GM12878 (cell line): ENCODE results near the gene CWC25. TPM values are rescaled to one million over a fixed set of nuclear protein-coding genes. Genes with fewer than 3 reads are reported as not detected.

Experiments used
- ASH2L ChIP-seq: fragments of 300-600, 200-600 bp; sonication (generic); IDR thresholded peaks from 2 replicates; pipeline ENCODE4 v1.6.1; 2017; ENCODE audit warnings: low read depth, mild to moderate bottlenecking, borderline replicate concordance
- CEBPB ChIP-seq, 2 experiments: fragments of 150-350 bp in 1 of 2; IDR thresholded peaks; 2 replicates each; pipeline ENCODE4 v1.6.1; 2012 to 2014; ENCODE audit warnings: low read depth in 2 of 2, low read length in 2 of 2, borderline replicate concordance in 1 of 2, inconsistent platforms in 1 of 2
- DPF2 ChIP-seq: fragments of 450-650 bp; IDR thresholded peaks from 2 replicates; pipeline ENCODE4 v1.6.1; 2017; ENCODE audit warnings: mild to moderate bottlenecking
- FOXM1 ChIP-seq: IDR thresholded peaks from 2 replicates; pipeline ENCODE4 v1.6.1; 2012; ENCODE audit warnings: low read depth, mild to moderate bottlenecking, inconsistent platforms, low read length, moderate library complexity
- MTA3 ChIP-seq: IDR thresholded peaks from 2 replicates; pipeline ENCODE4 v1.6.1; 2012; ENCODE audit warnings: low read length, inconsistent platforms, borderline replicate concordance
- NFYA ChIP-seq: IDR thresholded peaks from 2 replicates; pipeline ENCODE4 v1.6.1; 2011; ENCODE audit warnings: low read depth, mild to moderate bottlenecking, low read length, improper control_type of control experiment, borderline replicate concordance
- NFYB ChIP-seq: IDR thresholded peaks from 2 replicates; pipeline ENCODE4 v1.6.1; 2011; ENCODE audit warnings: low read depth, mild to moderate bottlenecking, low read length, improper control_type of control experiment, moderate library complexity; ENCODE audit not compliant: insufficient read depth
- RCOR1 ChIP-seq: conservative IDR thresholded peaks from 2 replicates; pipeline ENCODE4 v1.6.1; 2012; ENCODE audit warnings: low read depth, low read length, improper control_type of control experiment
- RELA ChIP-seq: fragments of 450-650 bp; IDR thresholded peaks from 2 replicates; pipeline ENCODE4 v1.8.0; 2014; ENCODE audit warnings: borderline replicate concordance; ENCODE audit not compliant: partially characterized antibody
- SIX5 ChIP-seq: IDR thresholded peaks from 2 replicates; pipeline ENCODE4 v1.6.1; 2011; ENCODE audit warnings: mild to moderate bottlenecking, low read depth, low read length, moderate library complexity; ENCODE audit not compliant: severe bottlenecking
- TAF1 ChIP-seq: IDR thresholded peaks from 2 replicates; pipeline ENCODE4 v1.6.1; 2011; ENCODE audit warnings: mild to moderate bottlenecking, low read depth, low read length, borderline replicate concordance
- TBL1XR1 ChIP-seq: IDR thresholded peaks from 2 replicates; pipeline ENCODE4 v1.6.1; 2012; ENCODE audit warnings: low read depth, low read length, improper control_type of control experiment
- WRNIP1 ChIP-seq: IDR thresholded peaks from 2 replicates; pipeline ENCODE4 v1.6.1; 2011; ENCODE audit warnings: low read depth, low read length, improper control_type of control experiment, borderline replicate concordance
- ZNF24 ChIP-seq: fragments of 450-650 bp; IDR thresholded peaks from 2 replicates; pipeline ENCODE4 v1.6.1; 2017; ENCODE audit warnings: antibody characterized with exemption, mild to moderate bottlenecking
- polyA plus RNA-seq, 11 experiments: library from polyadenylated mRNA; depleted of rRNA in 4 of 11; unstranded in 6 of 11; stranded (reverse) in 5 of 11; fragments of >200 nt; fragmentation: Nextera tagmentation in 4 of 11; fragmentation: Illumina TruSeq in 1 of 11; extraction: Ambion mirVana in 4 of 11; extraction: Trizol in 1 of 11; gene quantifications; 1 replicate in 1 of 11; 2 replicates in 10 of 11; pipeline versions ENCODE4 v1.2.1 to v1.2.3, GENCODE V29; 2011 to 2016; ENCODE audit warnings: inconsistent platforms in 2 of 11, missing spikeins in 2 of 11, low read depth in 1 of 11
- total RNA-seq, 4 experiments: library from RNA; depleted of rRNA in 3 of 4; stranded (reverse); fragments of >200 nt in 3 of 4; fragmentation: Illumina TruSeq in 1 of 4; extraction: Trizol in 1 of 4; gene quantifications; 2 replicates each; pipeline versions ENCODE4 v1.2.1 to v1.2.3, GENCODE V29; 2013 to 2021
- TF ChIP-seq, protein P1 (sequence below): IDR thresholded peaks from 2 replicates; pipeline ENCODE4 v1.6.1; 2011; ENCODE audit warnings: low read depth, low read length, improper control_type of control experiment, borderline replicate concordance
- TF ChIP-seq, protein P2 (sequence below): fragments of 150-350 bp; IDR thresholded peaks from 2 replicates; pipeline ENCODE4 v1.6.1; 2016; ENCODE audit warnings: low read depth, low read length
- TF ChIP-seq, protein P3 (sequence below): fragments of 450-650 bp; formaldehyde crosslinking; IDR thresholded peaks from 2 replicates; pipeline ENCODE4 v1.5.0; 2022; ENCODE audit warnings: mild to moderate bottlenecking, missing genetic modification characterization
- TF ChIP-seq, protein P4 (sequence below): fragments of 450-650 bp; IDR thresholded peaks from 2 replicates; pipeline ENCODE4 v1.6.1; 2016; ENCODE audit warnings: mild to moderate bottlenecking

Gene CWC25
- total and polyA plus RNA-seq, 10 of the 15 experiments (the other 5 are each of a cell fraction or from before 2014, with no cell fraction given): 14.7 to 29.7 (median 22.9) TPM

DNA sequence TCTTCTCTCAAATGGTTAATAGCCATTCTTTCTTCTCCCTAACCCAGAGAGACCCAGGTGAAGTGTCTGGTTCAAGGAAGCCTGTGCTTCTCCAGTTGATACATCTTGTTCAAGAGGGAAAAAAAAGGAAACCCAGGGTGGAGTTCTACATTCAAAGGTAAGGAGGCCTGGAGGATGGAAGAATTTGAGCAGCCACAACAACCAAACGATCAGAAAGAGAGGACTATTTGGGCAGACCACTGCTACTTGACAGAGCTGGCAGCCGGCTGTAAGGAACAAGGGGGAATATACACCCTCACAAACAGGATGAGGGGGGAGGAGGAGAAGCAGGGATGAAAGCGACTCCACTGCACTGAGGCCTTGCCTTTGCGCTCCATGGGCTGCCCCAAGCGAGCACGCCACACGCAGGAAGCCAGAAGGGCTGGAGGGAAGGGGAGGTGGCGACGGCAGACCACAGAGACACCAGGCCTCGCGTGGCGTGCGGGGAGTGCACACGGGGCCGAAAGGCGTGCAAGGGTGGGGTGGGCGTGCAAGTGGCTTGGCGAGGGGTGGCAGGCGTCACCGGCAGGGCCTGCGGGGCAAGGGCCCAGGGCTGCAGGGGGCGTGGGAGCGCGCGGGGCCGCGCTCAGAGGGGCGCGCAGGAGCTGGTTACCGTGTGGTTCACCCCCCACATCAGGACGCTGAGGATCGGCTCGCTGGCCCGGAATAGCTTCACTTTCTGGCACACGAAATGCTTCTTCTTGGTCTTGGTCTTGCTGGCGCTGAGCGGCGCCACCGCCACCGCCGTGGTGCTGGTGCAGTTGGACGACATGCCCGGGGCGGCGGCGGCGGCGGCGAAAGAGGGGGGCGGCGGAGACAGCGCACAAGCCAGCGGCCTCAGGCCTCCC, 26.3 kb downstream of the CWC25 start (continued):
- no peak for TF ChIP-seq RCOR1
- TF ChIP-seq TBL1XR1: no peak
- no peak for TF ChIP-seq FOXM1
- no peak for TF ChIP-seq RELA
- no peak for TF ChIP-seq ASH2L
- TF ChIP-seq, protein P1, sequence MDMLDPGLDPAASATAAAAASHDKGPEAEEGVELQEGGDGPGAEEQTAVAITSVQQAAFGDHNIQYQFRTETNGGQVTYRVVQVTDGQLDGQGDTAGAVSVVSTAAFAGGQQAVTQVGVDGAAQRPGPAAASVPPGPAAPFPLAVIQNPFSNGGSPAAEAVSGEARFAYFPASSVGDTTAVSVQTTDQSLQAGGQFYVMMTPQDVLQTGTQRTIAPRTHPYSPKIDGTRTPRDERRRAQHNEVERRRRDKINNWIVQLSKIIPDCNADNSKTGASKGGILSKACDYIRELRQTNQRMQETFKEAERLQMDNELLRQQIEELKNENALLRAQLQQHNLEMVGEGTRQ: no peak
- TF ChIP-seq NFYA: no peak
- TF ChIP-seq, protein P2, sequence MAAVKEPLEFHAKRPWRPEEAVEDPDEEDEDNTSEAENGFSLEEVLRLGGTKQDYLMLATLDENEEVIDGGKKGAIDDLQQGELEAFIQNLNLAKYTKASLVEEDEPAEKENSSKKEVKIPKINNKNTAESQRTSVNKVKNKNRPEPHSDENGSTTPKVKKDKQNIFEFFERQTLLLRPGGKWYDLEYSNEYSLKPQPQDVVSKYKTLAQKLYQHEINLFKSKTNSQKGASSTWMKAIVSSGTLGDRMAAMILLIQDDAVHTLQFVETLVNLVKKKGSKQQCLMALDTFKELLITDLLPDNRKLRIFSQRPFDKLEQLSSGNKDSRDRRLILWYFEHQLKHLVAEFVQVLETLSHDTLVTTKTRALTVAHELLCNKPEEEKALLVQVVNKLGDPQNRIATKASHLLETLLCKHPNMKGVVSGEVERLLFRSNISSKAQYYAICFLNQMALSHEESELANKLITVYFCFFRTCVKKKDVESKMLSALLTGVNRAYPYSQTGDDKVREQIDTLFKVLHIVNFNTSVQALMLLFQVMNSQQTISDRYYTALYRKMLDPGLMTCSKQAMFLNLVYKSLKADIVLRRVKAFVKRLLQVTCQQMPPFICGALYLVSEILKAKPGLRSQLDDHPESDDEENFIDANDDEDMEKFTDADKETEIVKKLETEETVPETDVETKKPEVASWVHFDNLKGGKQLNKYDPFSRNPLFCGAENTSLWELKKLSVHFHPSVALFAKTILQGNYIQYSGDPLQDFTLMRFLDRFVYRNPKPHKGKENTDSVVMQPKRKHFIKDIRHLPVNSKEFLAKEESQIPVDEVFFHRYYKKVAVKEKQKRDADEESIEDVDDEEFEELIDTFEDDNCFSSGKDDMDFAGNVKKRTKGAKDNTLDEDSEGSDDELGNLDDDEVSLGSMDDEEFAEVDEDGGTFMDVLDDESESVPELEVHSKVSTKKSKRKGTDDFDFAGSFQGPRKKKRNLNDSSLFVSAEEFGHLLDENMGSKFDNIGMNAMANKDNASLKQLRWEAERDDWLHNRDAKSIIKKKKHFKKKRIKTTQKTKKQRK: no peak
- TF ChIP-seq TAF1: no peak
- TF ChIP-seq ZNF24: no peak
- no peak; the same call in 1 of the 2 replicates for TF ChIP-seq DPF2
- TF ChIP-seq MTA3: no peak
- TF ChIP-seq, protein P3, sequence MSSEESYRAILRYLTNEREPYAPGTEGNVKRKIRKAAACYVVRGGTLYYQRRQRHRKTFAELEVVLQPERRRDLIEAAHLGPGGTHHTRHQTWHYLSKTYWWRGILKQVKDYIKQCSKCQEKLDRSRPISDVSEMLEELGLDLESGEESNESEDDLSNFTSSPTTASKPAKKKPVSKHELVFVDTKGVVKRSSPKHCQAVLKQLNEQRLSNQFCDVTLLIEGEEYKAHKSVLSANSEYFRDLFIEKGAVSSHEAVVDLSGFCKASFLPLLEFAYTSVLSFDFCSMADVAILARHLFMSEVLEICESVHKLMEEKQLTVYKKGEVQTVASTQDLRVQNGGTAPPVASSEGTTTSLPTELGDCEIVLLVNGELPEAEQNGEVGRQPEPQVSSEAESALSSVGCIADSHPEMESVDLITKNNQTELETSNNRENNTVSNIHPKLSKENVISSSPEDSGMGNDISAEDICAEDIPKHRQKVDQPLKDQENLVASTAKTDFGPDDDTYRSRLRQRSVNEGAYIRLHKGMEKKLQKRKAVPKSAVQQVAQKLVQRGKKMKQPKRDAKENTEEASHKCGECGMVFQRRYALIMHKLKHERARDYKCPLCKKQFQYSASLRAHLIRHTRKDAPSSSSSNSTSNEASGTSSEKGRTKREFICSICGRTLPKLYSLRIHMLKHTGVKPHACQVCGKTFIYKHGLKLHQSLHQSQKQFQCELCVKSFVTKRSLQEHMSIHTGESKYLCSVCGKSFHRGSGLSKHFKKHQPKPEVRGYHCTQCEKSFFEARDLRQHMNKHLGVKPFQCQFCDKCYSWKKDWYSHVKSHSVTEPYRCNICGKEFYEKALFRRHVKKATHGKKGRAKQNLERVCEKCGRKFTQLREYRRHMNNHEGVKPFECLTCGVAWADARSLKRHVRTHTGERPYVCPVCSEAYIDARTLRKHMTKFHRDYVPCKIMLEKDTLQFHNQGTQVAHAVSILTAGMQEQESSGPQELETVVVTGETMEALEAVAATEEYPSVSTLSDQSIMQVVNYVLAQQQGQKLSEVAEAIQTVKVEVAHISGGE (CRISPR knock-in tag): no peak
- TF ChIP-seq NFYB: no peak
- TF ChIP-seq SIX5: no peak
- no peak for TF ChIP-seq WRNIP1
- TF ChIP-seq, protein P4, sequence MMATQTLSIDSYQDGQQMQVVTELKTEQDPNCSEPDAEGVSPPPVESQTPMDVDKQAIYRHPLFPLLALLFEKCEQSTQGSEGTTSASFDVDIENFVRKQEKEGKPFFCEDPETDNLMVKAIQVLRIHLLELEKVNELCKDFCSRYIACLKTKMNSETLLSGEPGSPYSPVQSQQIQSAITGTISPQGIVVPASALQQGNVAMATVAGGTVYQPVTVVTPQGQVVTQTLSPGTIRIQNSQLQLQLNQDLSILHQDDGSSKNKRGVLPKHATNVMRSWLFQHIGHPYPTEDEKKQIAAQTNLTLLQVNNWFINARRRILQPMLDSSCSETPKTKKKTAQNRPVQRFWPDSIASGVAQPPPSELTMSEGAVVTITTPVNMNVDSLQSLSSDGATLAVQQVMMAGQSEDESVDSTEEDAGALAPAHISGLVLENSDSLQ: no peak
- TF ChIP-seq CEBPB (IDR thresholded peaks at IDR 0.05; ENCODE audit: borderline replicate concordance in 1 of 2, low read depth in 2 of 2, low read length in 2 of 2): no peak
